NB4 (cell line): ENCODE data around the gene ARHGEF16.

Experiments used
- CTCF ChIP-seq: IDR thresholded peaks from one replicate; pipeline ENCODE4 v1.5.1; 2012; ENCODE audit warnings: low read depth, low read length
- POLR2A ChIP-seq: IDR thresholded peaks from 2 replicates; pipeline ENCODE4 v1.6.1; 2011; ENCODE audit warnings: mild to moderate bottlenecking; ENCODE audit not compliant: insufficient read length; ENCODE audit errors: extremely low read depth

GRCh38 chr1:3426956-3427535, 27.4 kb upstream of the ARHGEF16 start:
- no peak for TF ChIP-seq POLR2A
- TF ChIP-seq CTCF = no peak
